Spleen (tissue), 11 donors: ENCODE measurements around the gene CPOX. TPM values are rescaled to one million over a fixed set of nuclear protein-coding genes. Genes with fewer than 3 reads are reported as not detected.

Experiments used
- DNase-seq: peaks from one replicate; pipeline ENCODE4 v3.0.0-alpha.2; 2020
- H3K27ac ChIP-seq, 8 donors: fragments of 200-600 bp; sonication (generic) in 7 of 8; 1 replicate in 4 of 8; 2 replicates in 4 of 8; pipeline versions ENCODE4 v1.5.0 to v1.8.0; 2016 to 2021; ENCODE audit warnings: inconsistent platforms in 4 of 8, mild to moderate bottlenecking in 4 of 8, moderate library complexity in 1 of 8
- H3K27me3 ChIP-seq, 7 donors: fragments of 200-600 bp; sonication (generic) in 6 of 7; replicated peaks in 1 of 7; 1 replicate in 4 of 7; 2 replicates in 3 of 7; pipeline versions ENCODE4 v1.5.0 to v1.8.0; 2016 to 2021; ENCODE audit warnings: inconsistent platforms in 3 of 7, mild to moderate bottlenecking in 1 of 7
- H3K36me3 ChIP-seq, 6 donors: fragments of 200-600 bp; sonication (generic) in 5 of 6; 1 replicate in 4 of 6; 2 replicates in 2 of 6; pipeline versions ENCODE4 v1.5.0 to v1.8.0; 2016 to 2021; ENCODE audit warnings: inconsistent platforms in 2 of 6
- H3K4me1 ChIP-seq, 6 donors: fragments of 200-600 bp; sonication (generic) in 5 of 6; 1 replicate in 3 of 6; 2 replicates in 3 of 6; pipeline versions ENCODE4 v1.5.0 to v1.8.0; 2016 to 2021; ENCODE audit warnings: inconsistent platforms in 3 of 6
- H3K4me3 ChIP-seq, 8 donors: fragments of 200-600 bp; sonication (generic) in 7 of 8; 1 replicate in 4 of 8; 2 replicates in 4 of 8; pipeline versions ENCODE4 v1.5.0 to v1.8.0; 2016 to 2021; ENCODE audit warnings: inconsistent platforms in 4 of 8, mild to moderate bottlenecking in 4 of 8, moderate library complexity in 2 of 8
- H3K9me3 ChIP-seq, 8 donors: fragments of 200-600 bp; sonication (generic) in 7 of 8; 1 replicate in 4 of 8; 2 replicates in 4 of 8; pipeline versions ENCODE4 v1.5.0 to v1.8.0; 2016 to 2021; ENCODE audit warnings: inconsistent platforms in 4 of 8
- CTCF ChIP-seq, 11 experiments: fragments of 200-600 bp in 7 of 11; fragments of 450-650 bp in 4 of 11; sonication (generic) in 4 of 11; IDR thresholded peaks in 8 of 11; conservative IDR thresholded peaks in 3 of 11; 1 replicate in 7 of 11; 2 replicates in 4 of 11; pipeline versions ENCODE4 v1.4.0 to v1.8.0; 2016 to 2021; ENCODE audit warnings: antibody characterized with exemption in 11 of 11, inconsistent platforms in 4 of 11, mild to moderate bottlenecking in 1 of 11
- POLR2A ChIP-seq, 3 donors: fragments of 450-650 bp; IDR thresholded peaks; one replicate each; pipeline ENCODE4 v1.5.1; 2017; ENCODE audit warnings: antibody characterized with exemption in 3 of 3, mild to moderate bottlenecking in 1 of 3
- POLR2AphosphoS5 ChIP-seq, 3 donors: sonication (generic); formaldehyde crosslinking; IDR thresholded peaks; one replicate each; pipeline ENCODE4 v1.5.1; 2017; ENCODE audit warnings: antibody characterized with exemption in 3 of 3
- WGBS, 5 donors: extraction: QIAGEN DNeasy Blood & Tissue Kit in 3 of 5; methylation state at CpG; one replicate each; pipeline versions ENCODE4 v1.1.5 to v1.1.7; 2013 to 2018; 5-methylcytosine and 5-hydroxymethylcytosine counted together
- intact Hi-C: fragments of 100-400 bp; cut with DNase I; formaldehyde crosslinking; loops from one replicate; pipeline ENCODE4 v1.15.0; 2023; ENCODE audit warnings: low total_unique reads
- polyA plus RNA-seq, 3 donors: library from polyadenylated mRNA; stranded (reverse); fragments of 200-250 nt; gene quantifications; one replicate each; pipeline ENCODE4 v1.2.1, GENCODE V29; 2013
- total RNA-seq, 7 donors: library from RNA; depleted of rRNA in 3 of 7; stranded (reverse); fragments of >200 nt in 3 of 7; fragmentation: NEBNext Ultra II Directional in 4 of 7; extraction: Animal tissue kit (Norgen Biotek cat#: 25700) in 4 of 7; gene quantifications; one replicate each; pipeline versions ENCODE4 v1.1.0 to v1.2.1, GENCODE V29; 2016 to 2021
- donor health status: healthy with polysubstance abuse.
- donor health status: DM: no; HTN: no; CAD: no; lungs with moderate emphysema.
- donor health status: DM: no; HTN: no; CAD: no.
- donor health status: Bipolar disorder and iron deficiency.
- donor health status: healthy.
- donor health status: DM: no; HTN: no; CAD: no.
- donor health status: DM: yes; HTN: yes; CAD: no.

CPOX gene
- total and polyA plus RNA-seq, 10 donors: 9.8 to 26.0 (median 16.6) TPM

GRCh38 chr3:98603580-98603979 lies 10.2 kb upstream of the CPOX start:
- H3K9me3 ChIP-seq: peaks cover 0 to 4% (median 0%) of the 10 kb centered on the region in 8 donors
- no peaks in the 10 kb centered on the region for H3K36me3 ChIP-seq
- no peak overlapping the region for H3K27ac ChIP-seq
- DNase-seq: no peak
- intact Hi-C loops: loop anchor here (10.0 kb wide), 1 partner anchor 391 kb away; no protein-coding TSS in a partner anchor
- no peaks in the 10 kb centered on the region for H3K27me3 ChIP-seq
- H3K4me3 ChIP-seq: no peak overlapping the region
- H3K4me1 ChIP-seq: no peaks in the 10 kb centered on the region
- TF ChIP-seq POLR2AphosphoS5 (IDR thresholded peaks at IDR 0.05): no peak
- no peak for TF ChIP-seq POLR2A (IDR thresholded peaks at IDR 0.05)
- no peak for TF ChIP-seq CTCF (IDR thresholded peaks at IDR 0.05 in 8 of 11, conservative IDR thresholded peaks at IDR 0.05 in 3 of 11)

- H3K9me3 ChIP-seq: peaks cover 0 to 1% (median 0%) of the 10 kb centered on the region in 8 donors
- peaks cover 0 to 2% (median 0%) of the 10 kb centered on the region in 6 donors for H3K4me1 ChIP-seq
- H3K27me3 ChIP-seq: no peaks in the 10 kb centered on the region
- TF ChIP-seq POLR2A (IDR thresholded peaks at IDR 0.05) (no peak), POLR2AphosphoS5 (IDR thresholded peaks at IDR 0.05) (no peak), CTCF (IDR thresholded peaks at IDR 0.05 in 8 of 11, conservative IDR thresholded peaks at IDR 0.05 in 3 of 11) (peak in 7 of 11 experiments; percentile 41 to 62 (median 52))
- 6 to 19% (median 10%) methylated on average over 4 of the region's 4 CpGs for WGBS, 5 donors
- no peak overlapping the region for H3K4me3 ChIP-seq
- H3K27ac ChIP-seq: no peak overlapping the region
- DNase-seq: no peak
- H3K36me3 ChIP-seq: no peaks in the 10 kb centered on the region
- intact Hi-C loops: loop anchor here (10.0 kb wide), 1 partner anchor 393 kb away; no protein-coding TSS in a partner anchor
These were observed 8.8 kb upstream of the CPOX start for GRCh38 chr3:98602078-98602678.

GRCh38 chr3:98601180-98601579 lies 7.8 kb upstream of the CPOX start:
- H3K36me3 ChIP-seq: no peaks in the 10 kb centered on the region
- no peaks in the 10 kb centered on the region for H3K27me3 ChIP-seq
- H3K4me3 ChIP-seq: no peak overlapping the region
- WGBS, 5 donors: 76 to 83% (median 82%) methylated on average over 2 of the region's 2 CpGs
- H3K27ac ChIP-seq: no peak overlapping the region
- TF ChIP-seq POLR2A (IDR thresholded peaks at IDR 0.05) (no peak), POLR2AphosphoS5 (IDR thresholded peaks at IDR 0.05) (no peak)
- H3K4me1 ChIP-seq: peaks cover 0 to 6% (median 0%) of the 10 kb centered on the region in 6 donors
- no peaks in the 10 kb centered on the region for H3K9me3 ChIP-seq
- no peak for DNase-seq
- intact Hi-C loops: loop anchor here (10.0 kb wide), 1 partner anchor 394 kb away; no protein-coding TSS in a partner anchor

- TF ChIP-seq POLR2AphosphoS5 (IDR thresholded peaks at IDR 0.05): no peak
- no peak overlapping the region for H3K4me3 ChIP-seq
- WGBS, 5 donors: 77 to 90% (median 85%) methylated on average over 4 of the region's 4 CpGs
- H3K27me3 ChIP-seq: no peaks in the 10 kb centered on the region
- H3K9me3 ChIP-seq: no peaks in the 10 kb centered on the region
- intact Hi-C loops: loop anchor here (10.0 kb wide), 1 partner anchor 394 kb away; no protein-coding TSS in a partner anchor
- no peak overlapping the region for H3K27ac ChIP-seq
- no peak for DNase-seq
- peaks cover 0 to 6% (median 0%) of the 10 kb centered on the region in 6 donors for H3K4me1 ChIP-seq
- H3K36me3 ChIP-seq: no peaks in the 10 kb centered on the region
These were observed 7.1 kb upstream of the CPOX start for GRCh38 chr3:98600412-98601095.
